Skeletal muscle satellite cell (primary cell): ENCODE data around the gene SIVA1.

Experiments used
- H3K27me3 ChIP-seq: 2 replicates; pipeline ENCODE4 v1.7.0; 2013; ENCODE audit warnings: low read length; ENCODE audit not compliant: control insufficient read depth, insufficient read depth
- H3K36me3 ChIP-seq: 2 replicates; pipeline ENCODE4 v1.7.0; 2013; ENCODE audit warnings: mild to moderate bottlenecking, control low read depth, low read length; ENCODE audit not compliant: insufficient read depth
- H3K4me1 ChIP-seq: 2 replicates; pipeline ENCODE4 v1.7.0; 2013; ENCODE audit warnings: low read length; ENCODE audit not compliant: control insufficient read depth, insufficient read depth
- H3K4me2 ChIP-seq: 2 replicates; pipeline ENCODE4 v1.7.0; 2013; ENCODE audit warnings: mild to moderate bottlenecking, low read length
- H3K4me3 ChIP-seq: 2 replicates; pipeline ENCODE4 v1.7.0; 2013; ENCODE audit warnings: low read length
- H3K9ac ChIP-seq: 2 replicates; pipeline ENCODE4 v1.7.0; 2013; ENCODE audit warnings: mild to moderate bottlenecking, low read depth, low read length, moderate library complexity
- H3K9me3 ChIP-seq: replicated peaks from 2 replicates; pipeline ENCODE4 v1.7.0; 2013; ENCODE audit warnings: mild to moderate bottlenecking, control low read depth, low read length

The SIVA1 gene

DNA sequence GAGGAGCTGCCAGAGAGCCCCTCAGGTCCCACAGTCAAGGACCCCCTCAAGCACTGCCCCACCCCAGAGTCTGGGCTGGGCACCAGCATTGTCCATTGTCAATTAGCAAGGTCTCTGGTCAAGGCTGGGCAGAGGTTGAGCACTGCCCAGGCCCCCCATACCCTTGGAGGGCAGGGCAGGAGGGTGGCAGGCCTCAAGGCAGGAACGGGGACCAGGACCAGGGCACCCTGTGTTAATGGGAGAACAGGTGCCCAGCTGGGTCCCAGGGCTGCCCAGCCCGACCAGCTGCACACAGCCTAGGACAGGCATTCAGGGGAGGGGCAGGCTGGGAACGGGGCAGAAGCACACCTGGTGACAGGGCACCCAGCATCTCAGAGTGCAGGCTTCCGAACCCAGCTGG is 18.4 kb downstream of the SIVA1 start:
- no peak overlapping the region for H3K4me2 ChIP-seq
- no peak overlapping the region for H3K4me3 ChIP-seq
- no peaks in the 10 kb centered on the region for H3K27me3 ChIP-seq
- H3K4me1 ChIP-seq: peaks cover 4% of the 10 kb centered on the region
- no peak overlapping the region for H3K9ac ChIP-seq
- no peaks in the 10 kb centered on the region for H3K9me3 ChIP-seq
- H3K36me3 ChIP-seq: peaks cover 54% of the 10 kb centered on the region

DNA sequence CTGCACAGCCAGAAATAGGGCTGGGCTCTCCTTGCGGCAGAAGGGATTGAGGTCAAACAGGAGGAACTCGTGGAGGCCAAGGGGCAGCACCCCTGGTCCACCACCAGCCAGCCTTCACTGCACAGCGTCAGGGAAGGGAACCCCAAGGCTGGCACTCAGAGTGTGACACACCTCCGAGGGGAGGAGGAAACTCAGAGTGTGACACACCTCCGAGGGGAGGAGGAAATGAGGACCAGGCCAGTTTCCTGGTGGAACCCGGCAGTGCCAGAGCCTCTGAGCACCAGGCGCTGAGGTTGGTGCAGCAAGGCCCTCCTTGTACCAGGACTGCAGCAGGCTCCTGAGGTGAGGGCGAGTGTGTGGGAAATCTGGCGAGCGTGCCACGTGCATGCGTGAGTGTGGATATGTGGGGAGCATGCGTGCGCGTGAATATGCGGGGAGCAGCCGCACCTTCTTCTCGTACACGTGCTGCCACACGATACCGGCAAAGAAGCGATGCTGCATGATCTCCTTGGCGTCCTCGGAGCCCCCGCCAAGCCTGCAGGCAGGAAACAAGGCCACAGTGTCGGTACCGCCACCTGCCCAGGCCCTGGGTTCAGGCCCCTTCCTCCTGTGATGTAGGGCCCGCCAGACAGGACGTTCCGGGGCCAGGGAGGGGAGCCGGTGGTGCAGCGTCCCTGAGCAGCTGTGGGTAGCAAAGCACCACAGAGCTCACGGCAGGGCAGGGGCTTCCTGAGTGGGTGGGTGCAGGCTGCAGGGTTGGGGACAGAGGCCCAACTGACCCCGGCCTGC is 19.2 kb downstream of the SIVA1 start:
- H3K36me3 ChIP-seq: peaks cover 60% of the 10 kb centered on the region
- H3K9me3 ChIP-seq: no peaks in the 10 kb centered on the region
- H3K4me1 ChIP-seq: peaks cover 4% of the 10 kb centered on the region
- no peak overlapping the region for H3K4me2 ChIP-seq
- no peak overlapping the region for H3K4me3 ChIP-seq
- H3K27me3 ChIP-seq: no peaks in the 10 kb centered on the region
- no peak overlapping the region for H3K9ac ChIP-seq

DNA sequence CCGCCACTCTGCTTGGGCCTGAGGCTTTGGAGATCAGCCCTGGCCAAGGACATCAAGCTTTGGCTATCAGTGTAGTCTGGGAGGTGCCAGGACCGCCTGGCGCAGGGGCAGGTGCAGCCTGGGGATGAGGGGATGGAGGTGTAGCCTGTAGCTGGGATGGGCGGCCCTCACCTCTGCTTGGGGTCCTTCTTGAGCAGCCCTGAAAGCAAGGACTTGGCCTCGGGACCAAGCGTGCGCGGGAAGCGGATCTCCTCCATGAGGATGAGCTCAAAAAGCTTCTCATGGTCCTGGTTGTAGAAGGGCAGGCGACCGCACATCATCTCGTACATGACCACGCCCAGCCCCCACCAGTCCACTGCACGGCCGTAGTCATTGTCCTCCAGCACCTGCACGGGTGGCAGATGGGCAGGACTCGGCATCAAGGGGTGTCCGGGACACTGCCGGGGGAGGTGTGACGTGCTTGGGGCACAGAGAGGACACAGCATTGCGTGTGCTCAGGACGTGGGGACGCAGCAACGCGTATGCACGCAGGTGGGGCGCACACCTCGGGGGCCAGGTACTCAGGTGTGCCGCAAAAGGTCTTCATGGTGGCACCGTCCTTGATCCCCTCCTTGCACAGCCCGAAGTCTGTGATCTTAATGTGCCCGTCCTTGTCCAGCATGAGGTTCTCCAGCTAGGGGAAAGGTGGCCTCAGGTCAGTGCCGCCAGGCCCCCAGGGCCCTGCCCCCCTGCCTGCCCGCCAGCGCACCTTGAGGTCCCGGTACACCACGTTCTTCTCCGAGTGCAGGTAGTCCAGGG is 20.0 kb downstream of the SIVA1 start:
- Histone ChIP-seq H3K27me3 (no peaks in the 10 kb centered on the region), H3K9me3 (no peaks in the 10 kb centered on the region), H3K4me3 (no peak overlapping the region), H3K4me1 (peaks cover 4% of the 10 kb centered on the region), H3K4me2 (no peak overlapping the region), H3K9ac (no peak overlapping the region), H3K36me3 (peaks cover 65% of the 10 kb centered on the region)

DNA sequence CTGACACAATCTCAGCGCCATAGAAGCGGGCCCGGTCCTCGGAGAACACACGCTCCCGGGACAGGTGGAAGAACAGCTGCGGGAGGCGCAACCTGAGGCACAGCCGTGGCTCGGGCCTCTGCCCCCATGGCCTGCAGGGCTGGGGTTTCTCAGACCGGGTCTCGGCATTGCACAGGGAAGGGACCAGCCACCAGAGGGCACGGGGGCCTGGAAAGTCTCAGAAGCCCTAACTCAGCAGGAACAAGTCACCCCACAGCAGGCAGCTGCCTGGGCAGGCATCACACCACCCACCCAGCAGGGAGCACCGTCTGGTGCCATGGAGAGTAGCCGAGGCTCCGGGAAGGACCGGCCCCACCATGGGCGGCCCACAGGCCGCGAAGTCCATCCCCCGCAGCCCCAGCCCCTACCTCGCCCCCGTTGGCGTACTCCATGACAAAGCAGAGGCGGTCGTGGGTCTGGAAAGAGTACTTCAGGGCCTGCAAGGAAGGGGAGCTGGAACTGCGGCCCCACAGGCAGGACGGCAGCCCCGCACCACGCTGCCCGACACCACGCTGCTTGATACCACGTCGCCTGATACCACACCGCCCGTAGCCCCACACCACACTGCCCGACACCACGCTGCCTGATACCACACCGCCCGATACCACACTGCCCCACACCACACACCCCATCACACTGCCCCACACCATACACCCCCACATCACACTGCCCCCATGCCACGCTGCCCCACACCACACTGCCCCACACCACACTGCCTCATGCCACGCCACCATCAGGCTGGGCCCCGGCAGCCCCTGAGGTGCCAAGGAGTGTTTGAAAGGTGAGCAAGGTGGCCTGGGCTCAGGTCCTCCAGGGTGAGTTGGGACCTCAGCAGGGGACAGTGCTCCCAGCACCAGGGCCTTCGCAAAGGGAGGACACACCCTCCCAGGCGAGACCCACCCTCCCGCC is 20.8 kb downstream of the SIVA1 start:
- no peak overlapping the region for H3K9ac ChIP-seq
- H3K36me3 ChIP-seq: peaks cover 68% of the 10 kb centered on the region
- H3K9me3 ChIP-seq: no peaks in the 10 kb centered on the region
- no peak overlapping the region for H3K4me2 ChIP-seq
- H3K4me3 ChIP-seq: no peak overlapping the region
- no peaks in the 10 kb centered on the region for H3K27me3 ChIP-seq
- peaks cover 3% of the 10 kb centered on the region for H3K4me1 ChIP-seq

DNA sequence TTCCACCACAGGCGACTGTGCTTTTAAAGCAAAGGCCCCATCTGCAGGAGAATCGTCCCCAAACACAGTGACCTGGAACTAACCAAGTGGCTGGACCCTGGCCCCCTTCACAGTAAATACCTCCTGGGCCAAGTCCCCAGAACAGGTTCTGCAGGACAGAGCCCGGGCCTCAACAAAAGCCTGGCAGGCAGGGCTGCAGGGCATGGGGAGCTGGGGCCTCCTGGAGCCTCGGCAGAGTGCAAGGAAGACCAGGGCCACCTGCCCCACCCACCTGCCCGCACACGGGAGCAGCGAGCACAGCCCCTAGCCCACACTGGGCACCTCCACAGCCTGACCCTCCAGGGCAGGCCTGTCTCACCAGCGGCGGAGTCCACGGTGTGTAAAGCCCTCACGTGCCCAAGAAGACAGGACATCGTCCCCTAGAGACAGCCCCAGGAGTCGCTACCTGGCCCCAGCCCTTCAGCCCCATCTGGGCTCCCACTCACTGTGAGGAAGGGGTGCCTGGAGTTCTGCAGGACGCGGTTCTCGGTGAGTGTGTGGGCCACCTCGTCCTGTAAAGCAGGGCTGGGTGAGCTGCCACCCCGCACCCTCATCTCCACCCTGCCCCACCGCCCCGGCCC is 21.6 kb downstream of the SIVA1 start:
- Histone ChIP-seq H3K4me2 (no peak overlapping the region), H3K36me3 (peaks cover 66% of the 10 kb centered on the region), H3K9me3 (no peaks in the 10 kb centered on the region), H3K4me1 (no peaks in the 10 kb centered on the region), H3K4me3 (no peak overlapping the region), H3K9ac (no peak overlapping the region), H3K27me3 (no peaks in the 10 kb centered on the region)

- Histone ChIP-seq H3K9ac (no peak overlapping the region), H3K4me2 (no peak overlapping the region), H3K4me1 (no peaks in the 10 kb centered on the region), H3K27me3 (no peaks in the 10 kb centered on the region), H3K4me3 (no peak overlapping the region), H3K9me3 (no peaks in the 10 kb centered on the region), H3K36me3 (peaks cover 70% of the 10 kb centered on the region)
These were observed 22.1 kb downstream of the SIVA1 start for GRCh38 chr14:104775073-104775489.

GRCh38 chr14:104776481-104776880 is 23.5 kb downstream of the SIVA1 start:
- Histone ChIP-seq H3K4me1 (no peaks in the 10 kb centered on the region), H3K4me3 (no peak overlapping the region), H3K36me3 (peaks cover 63% of the 10 kb centered on the region), H3K27me3 (no peaks in the 10 kb centered on the region), H3K9me3 (no peaks in the 10 kb centered on the region), H3K4me2 (no peak overlapping the region), H3K9ac (no peak overlapping the region)

DNA sequence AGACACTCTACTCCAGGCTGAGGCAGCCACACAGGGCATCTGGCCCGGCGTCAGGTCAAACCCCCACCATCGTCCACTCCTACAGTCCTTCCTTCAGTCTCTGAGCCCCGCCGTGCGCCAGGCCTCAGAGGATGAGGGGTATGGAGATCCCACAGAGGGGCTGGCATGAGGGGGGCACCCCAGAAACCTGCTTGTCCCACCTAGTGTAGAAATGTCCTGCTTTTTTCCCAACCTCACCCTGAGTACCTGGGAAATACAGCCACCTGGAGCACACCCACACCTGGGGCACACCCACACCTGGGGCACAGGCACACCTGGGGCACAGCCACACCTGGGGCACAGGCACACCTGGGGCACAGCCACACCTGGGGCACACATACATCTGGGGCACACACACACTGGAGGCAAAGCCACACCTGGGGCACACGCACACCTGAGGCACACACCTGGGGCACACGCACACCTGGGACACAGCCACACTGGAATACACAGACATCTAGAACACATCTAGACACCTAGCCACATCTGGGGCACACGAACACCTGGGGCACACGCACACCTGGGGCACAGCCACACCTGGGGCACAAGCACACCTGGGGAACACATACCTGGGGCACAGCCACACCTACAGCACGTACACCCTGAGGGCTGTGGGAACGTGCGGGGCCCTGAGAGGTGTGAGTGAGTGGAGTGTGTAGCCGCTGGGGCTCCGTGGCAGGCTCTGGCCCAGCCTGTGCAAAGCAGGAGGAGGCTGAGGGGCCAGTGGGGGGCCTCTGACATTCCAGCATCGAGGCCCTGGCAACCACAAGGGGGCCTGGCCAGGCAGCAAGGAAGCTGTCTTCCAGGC is 24.2 kb downstream of the SIVA1 start:
- Histone ChIP-seq H3K4me3 (no peak overlapping the region), H3K36me3 (peaks cover 56% of the 10 kb centered on the region), H3K4me1 (no peaks in the 10 kb centered on the region), H3K27me3 (no peaks in the 10 kb centered on the region), H3K9ac (no peak overlapping the region), H3K9me3 (no peaks in the 10 kb centered on the region), H3K4me2 (no peak overlapping the region)

DNA sequence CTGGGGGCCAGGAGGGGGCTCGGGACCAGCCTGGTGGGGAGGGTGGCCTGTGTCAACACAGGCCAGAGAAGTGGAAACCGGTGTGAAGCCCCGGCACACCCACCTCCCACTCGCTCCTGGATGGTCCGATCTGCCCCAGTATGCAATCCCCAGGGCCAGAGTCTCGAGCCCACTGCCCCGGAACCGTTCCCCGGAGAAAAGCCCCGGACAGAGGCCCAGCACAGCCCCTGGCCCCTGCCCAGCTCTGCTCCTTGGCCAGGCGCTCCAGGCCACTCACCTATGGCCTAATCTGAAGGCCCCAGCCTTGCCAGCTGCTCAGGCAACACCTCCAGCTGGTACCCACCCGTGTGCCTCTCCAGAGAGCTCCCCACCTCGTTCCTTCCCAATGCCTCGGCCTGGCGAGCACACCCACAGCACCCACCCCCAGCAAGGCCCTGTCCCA is 24.9 kb downstream of the SIVA1 start:
- Histone ChIP-seq H3K9me3 (no peaks in the 10 kb centered on the region), H3K36me3 (peaks cover 49% of the 10 kb centered on the region), H3K9ac (no peak overlapping the region), H3K27me3 (no peaks in the 10 kb centered on the region), H3K4me3 (no peak overlapping the region), H3K4me1 (no peaks in the 10 kb centered on the region), H3K4me2 (no peak overlapping the region)

- Histone ChIP-seq H3K9ac (no peak overlapping the region), H3K27me3 (no peaks in the 10 kb centered on the region), H3K36me3 (peaks cover 41% of the 10 kb centered on the region), H3K4me1 (no peaks in the 10 kb centered on the region), H3K9me3 (no peaks in the 10 kb centered on the region), H3K4me3 (no peak overlapping the region), H3K4me2 (no peak overlapping the region)
These were observed 25.9 kb downstream of the SIVA1 start for GRCh38 chr14:104778694-104779331.
